C4-2B (cell line): ENCODE measurements around the gene GALNS.

Experiments used
- ZFX ChIP-seq: fragments of 450-650 bp; IDR thresholded peaks from 2 replicates; pipeline ENCODE4 v1.6.1; 2017
- TF ChIP-seq, protein P1 (sequence below): fragments of 450-650 bp; conservative IDR thresholded peaks from 2 replicates; pipeline ENCODE4 v1.5.1; 2017; ENCODE audit warnings: mild to moderate bottlenecking

DNA sequence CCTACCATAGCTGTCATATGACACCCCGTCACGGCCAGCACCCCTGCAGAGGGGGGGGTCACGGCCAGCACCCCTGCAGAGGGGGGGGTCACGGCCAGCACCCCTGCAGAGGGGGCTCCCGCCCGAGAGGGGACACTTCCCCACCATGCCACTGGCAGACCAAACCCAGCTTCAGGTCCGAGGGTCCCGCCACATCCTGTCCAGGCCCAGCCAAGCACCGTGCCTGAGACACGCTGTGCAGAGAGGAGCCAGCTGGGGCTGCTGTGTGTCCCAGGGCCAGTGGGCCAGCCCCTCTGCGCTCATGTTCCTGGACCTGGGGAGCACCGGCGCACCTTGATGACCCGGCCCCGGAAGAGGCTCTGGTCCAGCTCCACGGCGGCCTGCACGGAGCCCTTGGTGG lies 7.8 kb upstream of the GALNS start:
- TF ChIP-seq, protein P1, sequence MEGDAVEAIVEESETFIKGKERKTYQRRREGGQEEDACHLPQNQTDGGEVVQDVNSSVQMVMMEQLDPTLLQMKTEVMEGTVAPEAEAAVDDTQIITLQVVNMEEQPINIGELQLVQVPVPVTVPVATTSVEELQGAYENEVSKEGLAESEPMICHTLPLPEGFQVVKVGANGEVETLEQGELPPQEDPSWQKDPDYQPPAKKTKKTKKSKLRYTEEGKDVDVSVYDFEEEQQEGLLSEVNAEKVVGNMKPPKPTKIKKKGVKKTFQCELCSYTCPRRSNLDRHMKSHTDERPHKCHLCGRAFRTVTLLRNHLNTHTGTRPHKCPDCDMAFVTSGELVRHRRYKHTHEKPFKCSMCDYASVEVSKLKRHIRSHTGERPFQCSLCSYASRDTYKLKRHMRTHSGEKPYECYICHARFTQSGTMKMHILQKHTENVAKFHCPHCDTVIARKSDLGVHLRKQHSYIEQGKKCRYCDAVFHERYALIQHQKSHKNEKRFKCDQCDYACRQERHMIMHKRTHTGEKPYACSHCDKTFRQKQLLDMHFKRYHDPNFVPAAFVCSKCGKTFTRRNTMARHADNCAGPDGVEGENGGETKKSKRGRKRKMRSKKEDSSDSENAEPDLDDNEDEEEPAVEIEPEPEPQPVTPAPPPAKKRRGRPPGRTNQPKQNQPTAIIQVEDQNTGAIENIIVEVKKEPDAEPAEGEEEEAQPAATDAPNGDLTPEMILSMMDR: no peak
- TF ChIP-seq ZFX: no peak
